Adrenal gland (tissue), 12 donors: Measurements from ENCODE around the gene AAMDC. TPM values are rescaled to one million over a fixed set of nuclear protein-coding genes. Genes with fewer than 3 reads are reported as not detected.
A peak's percentile ranks its signal among the peaks of the same experiment; 100 is the strongest.
"Not testable (repeated sequence)": the region's sequence is repeated elsewhere in the genome, so short reads cannot be mapped to it uniquely, and the experiment has no call there.

ENCODE experiments used
- DNase-seq, 7 donors: peaks; one replicate each; pipeline ENCODE4 v3.0.0-alpha.2; 2019 to 2020
- H3K27ac ChIP-seq, 5 donors: fragments of 200-600 bp; sonication (generic) in 4 of 5; 1 replicate in 3 of 5; 2 replicates in 2 of 5; pipeline versions ENCODE4 v1.5.1 to v1.8.0; 2016 to 2020; ENCODE audit warnings: mild to moderate bottlenecking in 1 of 5
- H3K27me3 ChIP-seq: fragments of 200-600 bp; 2 replicates; pipeline ENCODE4 v1.8.0; 2021
- H3K36me3 ChIP-seq, 2 donors: fragments of 200-600 bp; replicated peaks in 1 of 2; 1 replicate in 1 of 2; 2 replicates in 1 of 2; pipeline versions ENCODE4 v1.5.1 to v1.8.0; 2018 to 2022
- H3K4me1 ChIP-seq, 2 donors: fragments of 200-600 bp; replicated peaks in 1 of 2; 1 replicate in 1 of 2; 2 replicates in 1 of 2; pipeline versions ENCODE4 v1.5.1 to v1.8.0; 2018 to 2021
- H3K4me3 ChIP-seq, 4 donors: fragments of 200-600 bp; sonication (generic) in 3 of 4; one replicate each; pipeline ENCODE4 v1.5.1; 2016 to 2018
- H3K9me3 ChIP-seq, 3 donors: fragments of 200-600 bp; sonication (generic) in 1 of 3; replicated peaks in 1 of 3; 1 replicate in 2 of 3; 2 replicates in 1 of 3; pipeline versions ENCODE4 v1.5.1 to v1.8.0; 2016 to 2021
- POLR2A ChIP-seq, 2 donors: fragments of 450-650 bp; IDR thresholded peaks; one replicate each; pipeline ENCODE4 v1.6.1; 2017; ENCODE audit warnings: antibody characterized with exemption in 2 of 2, mild to moderate bottlenecking in 2 of 2, moderate library complexity in 1 of 2
- WGBS, 4 donors: extraction: QIAGEN DNeasy Blood & Tissue Kit in 2 of 4; methylation state at CpG; one replicate each; pipeline versions ENCODE4 v1.1.5 to v1.1.7; 2013 to 2017; 5-methylcytosine and 5-hydroxymethylcytosine counted together
- intact Hi-C, 2 donors: fragments of 100-400 bp; cut with DNase I; formaldehyde crosslinking; loops; one replicate each; pipeline versions ENCODE4 v1.14.1 to v1.15.0; 2022 to 2023
- polyA plus RNA-seq, 3 donors: library from polyadenylated mRNA; stranded (reverse); fragments of 200-250 nt in 2 of 3; fragments of 350-450 nt in 1 of 3; fragmentation: Illumina TruSeq in 1 of 3; extraction: RNeasy Lipid Tissue Mini Kit (QIAGEN cat#74804) in 1 of 3; gene quantifications; one replicate each; pipeline ENCODE4 v1.2.3, GENCODE V29; 2013 to 2014
- total RNA-seq, 9 donors: library from RNA; depleted of rRNA in 4 of 9; stranded (reverse); fragments of >200 nt in 4 of 9; fragments of 120-200 nt in 1 of 9; fragmentation: NEBNext Ultra II Directional in 1 of 9; extraction: Animal tissue kit (Norgen Biotek cat#: 25700) in 1 of 9; gene quantifications; one replicate each; pipeline versions ENCODE4 v1.1.0 to v1.2.4, GENCODE V29; 2013 to 2023
- TF ChIP-seq, protein P1 (sequence below), 6 experiments: fragments of 450-650 bp in 4 of 6; fragments of 200-600 bp in 2 of 6; sonication (generic) in 1 of 6; IDR thresholded peaks; 1 replicate in 5 of 6; 2 replicates in 1 of 6; pipeline versions ENCODE4 v1.5.1 to v1.8.0; 2016 to 2021; ENCODE audit warnings: antibody characterized with exemption in 6 of 6, mild to moderate bottlenecking in 2 of 6, moderate library complexity in 1 of 6
- donor health status: healthy with polysubstance abuse.
- donor health status: Bipolar disorder and iron deficiency.
- donor health status: DM: yes; HTN: yes; CAD: no.
- donor health status: DM: no; HTN: no; CAD: no.
- donor health status: DM: no; HTN: no; CAD: no.
- donor health status: DM: yes; HTN: yes; CAD: no.

The AAMDC gene
- total and polyA plus RNA-seq, 12 donors = 85.6 to 581 (median 148) TPM

DNA sequence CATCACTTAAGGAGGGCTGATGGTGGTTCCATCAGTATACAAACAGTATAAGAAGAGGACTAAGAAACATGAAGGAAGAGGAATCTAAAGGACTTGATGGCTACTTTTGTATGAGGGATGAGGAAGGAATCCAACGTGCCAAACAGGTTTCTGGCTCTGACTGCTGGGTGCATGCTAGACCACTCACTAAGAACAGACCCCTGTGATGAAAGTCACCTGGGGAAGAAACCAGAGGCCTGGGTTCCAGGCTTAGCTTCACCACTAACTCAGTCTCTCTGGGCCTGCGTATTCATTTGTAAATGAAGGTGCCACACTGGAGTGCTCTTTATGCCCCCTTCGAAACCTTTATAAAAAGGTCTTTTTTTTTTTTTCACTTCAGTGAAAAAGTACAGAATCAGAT lies 55.1 kb downstream of the AAMDC start:
- intact Hi-C loops = no loop called here
- Histone ChIP-seq H3K27ac (no peak overlapping the region), H3K36me3 (peaks cover 0 to 18% of the 10 kb centered on the region in 2 donors), H3K4me1 (peaks cover 6 to 17% of the 10 kb centered on the region in 2 donors), H3K4me3 (no peak overlapping the region), H3K9me3 (no peaks in the 10 kb centered on the region), H3K27me3 (no peaks in the 10 kb centered on the region)
- TF ChIP-seq POLR2A (IDR thresholded peaks at IDR 0.05) = no peak
- TF ChIP-seq, protein P1, sequence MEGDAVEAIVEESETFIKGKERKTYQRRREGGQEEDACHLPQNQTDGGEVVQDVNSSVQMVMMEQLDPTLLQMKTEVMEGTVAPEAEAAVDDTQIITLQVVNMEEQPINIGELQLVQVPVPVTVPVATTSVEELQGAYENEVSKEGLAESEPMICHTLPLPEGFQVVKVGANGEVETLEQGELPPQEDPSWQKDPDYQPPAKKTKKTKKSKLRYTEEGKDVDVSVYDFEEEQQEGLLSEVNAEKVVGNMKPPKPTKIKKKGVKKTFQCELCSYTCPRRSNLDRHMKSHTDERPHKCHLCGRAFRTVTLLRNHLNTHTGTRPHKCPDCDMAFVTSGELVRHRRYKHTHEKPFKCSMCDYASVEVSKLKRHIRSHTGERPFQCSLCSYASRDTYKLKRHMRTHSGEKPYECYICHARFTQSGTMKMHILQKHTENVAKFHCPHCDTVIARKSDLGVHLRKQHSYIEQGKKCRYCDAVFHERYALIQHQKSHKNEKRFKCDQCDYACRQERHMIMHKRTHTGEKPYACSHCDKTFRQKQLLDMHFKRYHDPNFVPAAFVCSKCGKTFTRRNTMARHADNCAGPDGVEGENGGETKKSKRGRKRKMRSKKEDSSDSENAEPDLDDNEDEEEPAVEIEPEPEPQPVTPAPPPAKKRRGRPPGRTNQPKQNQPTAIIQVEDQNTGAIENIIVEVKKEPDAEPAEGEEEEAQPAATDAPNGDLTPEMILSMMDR (IDR thresholded peaks at IDR 0.05) = no peak
- 80 to 98% (median 90%) methylated on average over 3 of the region's 3 CpGs for WGBS, 4 donors
- no peak for DNase-seq

DNA sequence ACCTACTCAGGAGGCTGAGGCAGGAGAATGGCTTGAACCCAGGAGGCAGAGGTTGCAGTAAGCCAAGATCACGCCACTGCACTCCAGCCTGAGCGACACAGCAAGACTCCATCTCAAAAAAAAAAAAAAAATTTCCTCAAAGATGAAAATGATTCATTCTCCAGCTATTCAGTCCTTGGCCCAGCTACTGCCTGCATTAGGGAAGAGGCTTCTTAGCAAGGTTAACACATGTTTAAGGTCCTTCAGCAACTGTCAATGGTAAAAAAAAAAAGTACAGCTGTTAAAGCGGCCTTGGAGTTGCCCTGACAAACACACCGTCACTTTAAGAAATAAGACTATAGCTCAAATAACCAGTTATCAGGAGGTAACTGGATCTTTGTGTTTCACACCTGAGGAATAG lies 57.3 kb downstream of the AAMDC start:
- peak overlapping the region in 4 of 5 donors; percentile 31 to 68 (median 64) for H3K27ac ChIP-seq
- H3K4me3 ChIP-seq, H3K27me3 ChIP-seq, H3K9me3 ChIP-seq, intact Hi-C loops: not testable (repeated sequence)
- DNase-seq = peak in 6 of 7 donors; percentile 61 to 81 (median 76)
- 23 to 44% (median 40%) methylated on average over 4 of the region's 4 CpGs for WGBS, 4 donors
- H3K4me1 ChIP-seq = peaks cover 6 to 17% of the 10 kb centered on the region in 2 donors
- H3K36me3 ChIP-seq = peaks cover 0 to 18% of the 10 kb centered on the region in 2 donors

DNA sequence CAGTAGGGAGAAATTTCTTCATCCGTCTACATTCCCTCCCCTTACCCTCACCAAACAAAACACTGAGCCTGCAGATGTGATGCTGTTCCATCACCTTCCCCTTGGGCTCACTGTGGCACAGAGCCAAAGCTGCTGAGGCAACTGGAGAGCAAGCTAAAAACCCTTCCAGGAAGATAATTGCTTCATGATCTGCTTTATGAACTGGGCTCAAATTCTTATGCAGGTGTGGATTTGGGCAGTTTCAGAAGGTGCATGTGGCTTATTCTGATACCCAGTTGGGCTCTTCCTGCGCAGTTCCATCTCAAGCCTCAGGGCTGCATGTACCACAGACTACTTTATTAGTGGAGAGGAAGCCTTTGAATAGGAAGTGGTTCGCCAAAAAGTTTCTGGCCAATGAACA lies 58.3 kb downstream of the AAMDC start:
- WGBS, 4 donors = 83 to 95% (median 89%) methylated on average over 3 of the region's 3 CpGs
- intact Hi-C loops = no loop called here
- Histone ChIP-seq H3K27ac (peak overlapping the region in 2 of 5 donors; percentile 62 to 65), H3K4me1 (peaks cover 6 to 17% of the 10 kb centered on the region in 2 donors), H3K9me3 (no peaks in the 10 kb centered on the region), H3K4me3 (no peak overlapping the region), H3K27me3 (no peaks in the 10 kb centered on the region), H3K36me3 (peaks cover 0 to 26% of the 10 kb centered on the region in 2 donors)
- DNase-seq = peak in 5 of 7 donors; percentile 31 to 59 (median 44)
- TF ChIP-seq POLR2A (IDR thresholded peaks at IDR 0.05) = no peak
- TF ChIP-seq, protein P1 (IDR thresholded peaks at IDR 0.05) = peak in 1 of 6 experiments; percentile 9

DNA sequence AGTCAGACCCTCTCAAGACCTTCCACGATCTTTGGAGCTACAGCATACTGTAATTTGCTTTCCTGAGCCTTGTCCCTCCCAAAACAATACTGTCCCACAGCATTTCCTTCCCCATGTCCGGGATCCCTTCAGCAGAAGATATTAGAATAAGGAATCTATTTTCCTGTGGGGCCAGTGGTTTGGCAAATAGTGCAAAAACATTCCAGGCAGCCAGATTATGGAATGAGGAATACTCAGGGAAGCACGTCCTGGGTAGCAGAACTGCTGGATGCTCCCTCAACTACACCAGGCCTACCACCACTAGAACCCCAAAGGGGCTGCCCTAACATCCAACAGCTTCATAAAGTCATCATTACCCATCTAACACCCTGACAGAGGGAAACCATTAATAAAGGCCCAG lies 61.5 kb downstream of the AAMDC start:
- Histone ChIP-seq H3K36me3 (peaks cover 0 to 29% of the 10 kb centered on the region in 2 donors), H3K4me1 (peaks cover 6 to 17% of the 10 kb centered on the region in 2 donors), H3K9me3 (no peaks in the 10 kb centered on the region), H3K27me3 (no peaks in the 10 kb centered on the region), H3K27ac (no peak overlapping the region), H3K4me3 (no peak overlapping the region)
- no peak for DNase-seq
- TF ChIP-seq, protein P1 (IDR thresholded peaks at IDR 0.05) = no peak
- no peak for TF ChIP-seq POLR2A (IDR thresholded peaks at IDR 0.05)
- intact Hi-C loops = no loop called here
- WGBS, 4 donors = 70 to 75% (median 72%) methylated on average over 3 of the region's 3 CpGs

DNA sequence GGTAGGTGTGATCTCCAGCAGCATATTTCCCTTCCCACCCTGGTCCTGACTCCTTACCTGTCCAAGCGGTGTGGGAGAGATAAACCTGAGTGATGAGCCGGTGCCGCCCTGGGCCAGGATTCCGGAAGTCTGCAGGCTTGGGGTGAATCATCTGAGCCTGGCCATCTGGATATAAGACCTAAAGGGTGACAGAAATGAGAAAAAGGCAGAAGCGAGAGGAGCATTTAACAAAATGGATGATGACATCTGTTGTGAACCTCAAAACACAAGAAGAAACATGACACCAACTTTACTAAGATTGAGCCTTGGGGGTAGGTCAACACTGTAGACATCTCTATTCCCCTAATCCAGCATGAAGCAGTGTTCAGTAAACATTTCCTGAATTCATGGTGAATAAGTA lies 62.8 kb downstream of the AAMDC start:
- DNase-seq = no peak
- intact Hi-C loops = no loop called here
- Histone ChIP-seq H3K36me3 (peaks cover 0 to 29% of the 10 kb centered on the region in 2 donors), H3K27ac (no peak overlapping the region), H3K9me3 (no peaks in the 10 kb centered on the region), H3K27me3 (no peaks in the 10 kb centered on the region), H3K4me1 (peaks cover 1 to 10% of the 10 kb centered on the region in 2 donors), H3K4me3 (no peak overlapping the region)
- TF ChIP-seq, protein P1 (IDR thresholded peaks at IDR 0.05) = no peak
- TF ChIP-seq POLR2A (IDR thresholded peaks at IDR 0.05) = no peak
- 89 to 97% (median 93%) methylated on average over 5 of the region's 5 CpGs for WGBS, 4 donors
